Thyroid gland (tissue), 4 donors: ENCODE data around the gene ENPP3. TPM values are rescaled to one million over a fixed set of nuclear protein-coding genes. Genes with fewer than 3 reads are reported as not detected.

Experiments
- DNase-seq, 2 donors: peaks; one replicate each; pipeline ENCODE4 v3.0.0-alpha.2; 2019
- H3K27ac ChIP-seq, 3 donors: fragments of 200-600 bp; sonication (generic); 1 replicate in 2 of 3; 2 replicates in 1 of 3; pipeline ENCODE4 v1.5.1; 2016 to 2019; ENCODE audit warnings: mild to moderate bottlenecking in 1 of 3, moderate library complexity in 1 of 3
- H3K27me3 ChIP-seq: fragments of 200-600 bp; sonication (generic); one replicate; pipeline ENCODE4 v1.5.1; 2019
- H3K36me3 ChIP-seq, 2 donors: fragments of 200-600 bp; sonication (generic); one replicate each; pipeline ENCODE4 v1.5.1; 2016 to 2019
- H3K4me1 ChIP-seq, 2 donors: fragments of 200-600 bp; sonication (generic); one replicate each; pipeline ENCODE4 v1.5.1; 2017 to 2019
- H3K4me3 ChIP-seq, 3 donors: fragments of 200-600 bp; sonication (generic); replicated peaks in 1 of 3; 1 replicate in 2 of 3; 2 replicates in 1 of 3; pipeline ENCODE4 v1.5.1; 2016; ENCODE audit warnings: mild to moderate bottlenecking in 1 of 3
- H3K9me3 ChIP-seq: fragments of 200-600 bp; sonication (generic); one replicate; pipeline ENCODE4 v1.5.1; 2017
- POLR2A ChIP-seq, 2 donors: fragments of 450-650 bp; IDR thresholded peaks; one replicate each; pipeline ENCODE4 v1.6.1; 2017; ENCODE audit warnings: antibody characterized with exemption in 2 of 2, mild to moderate bottlenecking in 2 of 2, moderate library complexity in 1 of 2
- WGBS, 2 donors: methylation state at CpG; one replicate each; pipeline ENCODE4 v1.1.5; 2017; 5-methylcytosine and 5-hydroxymethylcytosine counted together
- intact Hi-C: fragments of 100-400 bp; cut with DNase I; formaldehyde crosslinking; loops from one replicate; pipeline ENCODE4 v1.15.1; 2023
- total RNA-seq, 4 donors: library from RNA; depleted of rRNA; stranded (reverse); fragments of >200 nt; gene quantifications; one replicate each; pipeline ENCODE4 v1.2.3, GENCODE V29; 2016
- TF ChIP-seq, protein P1 (sequence below), 6 experiments: fragments of 200-600 bp in 3 of 6; fragments of 450-650 bp in 3 of 6; sonication (generic) in 3 of 6; IDR thresholded peaks; one replicate each; pipeline ENCODE4 v1.5.1; 2016 to 2019; ENCODE audit warnings: antibody characterized with exemption in 6 of 6, mild to moderate bottlenecking in 2 of 6, inconsistent platforms in 1 of 6, moderate library complexity in 1 of 6

ENPP3 gene
- total RNA-seq, 4 donors from 2014 or later = 0.29 to 2.1 (median 0.85) TPM

DNA sequence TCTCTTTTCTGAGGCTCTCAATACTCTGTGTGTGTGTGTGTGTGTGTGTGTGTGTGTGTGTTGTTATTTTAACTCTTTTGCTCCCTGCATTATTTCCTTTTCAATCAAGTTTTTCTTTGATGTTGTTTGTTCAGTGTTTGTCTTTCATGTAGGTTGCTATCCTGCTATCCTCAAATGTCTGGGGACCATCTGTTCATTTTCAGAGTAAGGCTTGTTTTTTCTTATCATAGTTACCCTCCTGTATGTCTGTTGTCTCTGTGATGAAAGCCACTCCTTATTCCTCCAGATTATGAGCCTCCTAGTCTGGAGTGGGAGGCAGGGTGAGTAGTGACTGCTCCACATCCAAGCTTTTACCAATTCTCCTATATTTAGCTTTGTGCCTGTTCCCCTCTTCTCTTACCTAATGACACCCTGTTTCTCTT lies 9.2 kb downstream of the ENPP3 start:
- Histone ChIP-seq H3K27ac (no peak overlapping the region), H3K36me3 (no peaks in the 10 kb centered on the region), H3K4me1 (no peaks in the 10 kb centered on the region), H3K27me3 (no peaks in the 10 kb centered on the region), H3K4me3 (no peak overlapping the region), H3K9me3 (no peaks in the 10 kb centered on the region)
- no peak for DNase-seq
- TF ChIP-seq, protein P1, sequence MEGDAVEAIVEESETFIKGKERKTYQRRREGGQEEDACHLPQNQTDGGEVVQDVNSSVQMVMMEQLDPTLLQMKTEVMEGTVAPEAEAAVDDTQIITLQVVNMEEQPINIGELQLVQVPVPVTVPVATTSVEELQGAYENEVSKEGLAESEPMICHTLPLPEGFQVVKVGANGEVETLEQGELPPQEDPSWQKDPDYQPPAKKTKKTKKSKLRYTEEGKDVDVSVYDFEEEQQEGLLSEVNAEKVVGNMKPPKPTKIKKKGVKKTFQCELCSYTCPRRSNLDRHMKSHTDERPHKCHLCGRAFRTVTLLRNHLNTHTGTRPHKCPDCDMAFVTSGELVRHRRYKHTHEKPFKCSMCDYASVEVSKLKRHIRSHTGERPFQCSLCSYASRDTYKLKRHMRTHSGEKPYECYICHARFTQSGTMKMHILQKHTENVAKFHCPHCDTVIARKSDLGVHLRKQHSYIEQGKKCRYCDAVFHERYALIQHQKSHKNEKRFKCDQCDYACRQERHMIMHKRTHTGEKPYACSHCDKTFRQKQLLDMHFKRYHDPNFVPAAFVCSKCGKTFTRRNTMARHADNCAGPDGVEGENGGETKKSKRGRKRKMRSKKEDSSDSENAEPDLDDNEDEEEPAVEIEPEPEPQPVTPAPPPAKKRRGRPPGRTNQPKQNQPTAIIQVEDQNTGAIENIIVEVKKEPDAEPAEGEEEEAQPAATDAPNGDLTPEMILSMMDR (IDR thresholded peaks at IDR 0.05) = no peak
- TF ChIP-seq POLR2A (IDR thresholded peaks at IDR 0.05) = no peak
- intact Hi-C loops = no loop called here

DNA sequence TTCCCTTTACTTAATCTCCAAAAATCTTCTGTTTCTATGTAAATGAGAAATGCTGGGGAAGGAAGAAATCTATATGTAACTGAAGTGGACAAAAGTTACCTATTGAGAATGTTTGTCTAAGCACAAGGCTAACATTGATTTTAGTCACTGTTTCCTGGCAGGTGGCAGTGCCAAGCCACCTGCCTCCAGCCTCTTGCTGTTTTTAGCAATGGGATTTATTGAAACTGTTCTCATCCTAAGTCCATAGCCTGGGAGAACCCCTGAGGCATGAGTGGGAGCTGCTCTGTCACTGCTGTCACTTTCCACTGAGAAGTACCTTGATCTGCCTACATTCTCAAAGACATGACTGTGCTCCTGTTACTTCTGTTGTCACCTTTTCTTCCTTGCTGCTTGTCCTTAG lies 14.7 kb downstream of the ENPP3 start:
- Histone ChIP-seq H3K36me3 (no peaks in the 10 kb centered on the region), H3K4me3 (no peak overlapping the region), H3K27me3 (no peaks in the 10 kb centered on the region), H3K27ac (no peak overlapping the region), H3K4me1 (no peaks in the 10 kb centered on the region), H3K9me3 (no peaks in the 10 kb centered on the region)
- no peak for TF ChIP-seq POLR2A (IDR thresholded peaks at IDR 0.05)
- TF ChIP-seq, protein P1 (IDR thresholded peaks at IDR 0.05) = no peak
- intact Hi-C loops = no loop called here
- DNase-seq = no peak

DNA sequence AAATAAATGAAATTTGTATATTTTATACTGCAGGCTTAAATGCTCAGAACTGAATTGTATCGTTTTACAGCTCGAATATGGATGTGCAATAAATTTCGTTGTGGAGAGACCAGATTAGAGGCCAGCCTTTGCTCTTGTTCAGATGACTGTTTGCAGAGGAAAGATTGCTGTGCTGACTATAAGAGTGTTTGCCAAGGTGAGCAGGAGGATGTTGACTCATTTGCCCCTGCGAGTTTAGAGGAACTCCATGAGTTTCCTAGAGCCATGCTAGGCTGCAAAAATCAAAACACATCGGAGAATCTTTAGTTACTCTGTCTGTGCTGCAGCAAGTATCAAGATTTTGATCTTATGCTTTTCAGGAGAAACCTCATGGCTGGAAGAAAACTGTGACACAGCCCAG lies 15.4 kb downstream of the ENPP3 start:
- H3K4me1 ChIP-seq = no peaks in the 10 kb centered on the region
- WGBS, 2 donors = 67 to 70% methylated on average over 5 of the region's 5 CpGs
- H3K27ac ChIP-seq = no peak overlapping the region
- no peaks in the 10 kb centered on the region for H3K36me3 ChIP-seq
- no peak for DNase-seq
- H3K4me3 ChIP-seq = no peak overlapping the region
- intact Hi-C loops = no loop called here
- H3K27me3 ChIP-seq = no peaks in the 10 kb centered on the region
- TF ChIP-seq, protein P1 (IDR thresholded peaks at IDR 0.05) = no peak
- no peak for TF ChIP-seq POLR2A (IDR thresholded peaks at IDR 0.05)
- no peaks in the 10 kb centered on the region for H3K9me3 ChIP-seq

DNA sequence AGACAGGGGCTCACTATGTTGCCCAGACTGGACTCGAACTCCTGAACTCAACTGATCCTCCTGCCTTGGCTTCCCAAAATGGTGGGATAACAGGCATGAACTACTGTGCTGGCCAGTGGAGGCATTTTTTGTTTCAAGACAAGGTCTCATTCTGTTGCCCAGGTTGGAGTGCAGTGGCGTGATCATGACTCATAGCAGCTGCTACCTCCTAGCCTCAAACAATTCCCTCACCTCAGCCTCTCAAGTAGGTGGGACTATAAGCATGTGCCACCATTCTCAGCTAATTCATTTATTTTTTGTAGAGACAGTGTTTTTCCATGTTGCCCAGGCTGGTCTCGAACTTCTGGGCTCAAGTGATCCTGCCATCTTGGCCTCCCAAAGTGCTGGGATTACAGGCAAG lies 17.2 kb downstream of the ENPP3 start:
- WGBS, 2 donors = 90 to 95% methylated on average over 3 of the region's 3 CpGs

DNA sequence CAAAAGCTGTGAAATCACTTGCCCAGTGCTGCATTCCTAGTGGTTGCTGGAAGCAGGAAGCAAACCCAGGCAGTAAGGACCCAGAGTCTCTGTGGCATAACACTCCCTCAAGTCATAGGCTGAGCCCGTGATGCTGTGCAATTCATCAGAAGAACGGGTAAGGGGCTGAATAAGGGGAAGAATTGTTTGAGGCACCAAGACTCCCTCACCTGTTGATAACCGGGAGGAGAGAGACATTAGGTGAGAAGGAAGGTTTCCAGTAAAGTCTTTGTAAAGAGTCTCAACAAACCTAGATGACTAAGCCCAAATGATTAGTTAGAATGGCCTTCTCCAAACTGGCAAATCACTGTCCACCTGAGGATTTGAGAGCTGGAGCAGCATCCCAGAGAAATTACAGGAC lies 18.3 kb downstream of the ENPP3 start:
- no peak overlapping the region for H3K27ac ChIP-seq
- no peaks in the 10 kb centered on the region for H3K36me3 ChIP-seq
- H3K9me3 ChIP-seq = no peaks in the 10 kb centered on the region
- DNase-seq = no peak
- H3K4me1 ChIP-seq = no peaks in the 10 kb centered on the region
- no peak overlapping the region for H3K4me3 ChIP-seq
- TF ChIP-seq, protein P1 (IDR thresholded peaks at IDR 0.05) = no peak
- TF ChIP-seq POLR2A (IDR thresholded peaks at IDR 0.05) = no peak
- 87 to 89% methylated on average over 3 of the region's 3 CpGs for WGBS, 2 donors
- H3K27me3 ChIP-seq = no peaks in the 10 kb centered on the region
- intact Hi-C loops = no loop called here

More for the DNA sequence above, 17.2 kb downstream of the ENPP3 start:
- Histone ChIP-seq H3K27ac (no peak overlapping the region), H3K4me1 (no peaks in the 10 kb centered on the region), H3K27me3 (no peaks in the 10 kb centered on the region), H3K9me3 (no peaks in the 10 kb centered on the region), H3K4me3 (no peak overlapping the region), H3K36me3 (no peaks in the 10 kb centered on the region)
- intact Hi-C loops = no loop called here
- DNase-seq = no peak
- TF ChIP-seq, protein P1 (IDR thresholded peaks at IDR 0.05) = no peak
- no peak for TF ChIP-seq POLR2A (IDR thresholded peaks at IDR 0.05)
